ENCODE data around the gene WNK2.

GRCh38 chr9:93236541-93237206 is 52.7 kb downstream of the WNK2 start:
- TF ChIP-seq CTCF (IDR thresholded peaks at IDR 0.05) = no peak
- TF ChIP-seq POLR2A (IDR thresholded peaks at IDR 0.05) = no peak
